Stomach (tissue), 4 donors: ENCODE results near the gene ZMIZ1.

ENCODE experiments used
- POLR2A ChIP-seq, 4 donors: fragments of 450-650 bp; IDR thresholded peaks; one replicate each; pipeline ENCODE4 v1.6.1; 2016; ENCODE audit warnings: antibody characterized with exemption in 4 of 4, control low read depth in 2 of 4, mild to moderate bottlenecking in 1 of 4, moderate library complexity in 1 of 4
- POLR2AphosphoS5 ChIP-seq, 3 donors: sonication (generic); formaldehyde crosslinking; IDR thresholded peaks; one replicate each; pipeline ENCODE4 v1.6.1; 2016; ENCODE audit warnings: antibody characterized with exemption in 3 of 3
- TF ChIP-seq, protein P1 (sequence below), 7 experiments: fragments of 450-650 bp in 4 of 7; fragments of 200-600 bp in 3 of 7; sonication (generic) in 3 of 7; IDR thresholded peaks; one replicate each; pipeline ENCODE4 v1.5.1; 2016 to 2019; ENCODE audit warnings: antibody characterized with exemption in 7 of 7, control low read depth in 2 of 7, mild to moderate bottlenecking in 1 of 7

DNA sequence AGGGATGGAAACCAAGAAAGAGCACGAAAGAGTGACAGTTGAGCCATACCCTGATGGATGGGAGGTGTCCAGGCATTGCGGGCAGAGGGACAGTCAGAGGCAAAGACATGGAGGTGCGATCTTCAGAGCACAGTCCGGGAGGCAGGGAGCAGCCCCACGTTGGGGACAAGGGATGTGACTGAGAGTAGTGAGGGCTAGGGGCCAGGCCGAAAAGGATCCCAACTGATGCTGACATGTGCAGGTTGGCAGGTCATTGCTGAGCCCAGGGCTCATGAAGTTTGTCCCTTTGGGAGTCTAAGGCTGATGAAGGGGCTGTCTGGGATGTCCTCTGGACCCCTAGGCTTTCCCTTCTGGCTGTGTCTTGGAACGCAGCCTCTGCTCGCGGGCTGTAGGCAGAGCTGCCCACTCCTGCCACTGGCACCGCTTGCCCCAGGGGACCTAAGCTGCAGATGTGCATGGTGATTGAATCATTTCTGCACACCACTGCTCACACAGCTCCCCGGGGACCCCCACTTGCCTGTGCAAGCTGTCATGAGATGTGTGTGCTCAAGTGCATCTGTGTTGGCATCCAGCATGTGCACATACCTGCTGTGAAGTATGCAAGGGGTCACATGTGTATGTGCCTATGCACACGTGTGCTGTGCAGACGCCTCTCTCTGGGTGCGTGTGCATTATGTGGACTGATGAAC, 125.1 kb downstream of the ZMIZ1 start:
- TF ChIP-seq POLR2A (IDR thresholded peaks at IDR 0.05) (no peak), POLR2AphosphoS5 (IDR thresholded peaks at IDR 0.05) (no peak)
- TF ChIP-seq, protein P1, sequence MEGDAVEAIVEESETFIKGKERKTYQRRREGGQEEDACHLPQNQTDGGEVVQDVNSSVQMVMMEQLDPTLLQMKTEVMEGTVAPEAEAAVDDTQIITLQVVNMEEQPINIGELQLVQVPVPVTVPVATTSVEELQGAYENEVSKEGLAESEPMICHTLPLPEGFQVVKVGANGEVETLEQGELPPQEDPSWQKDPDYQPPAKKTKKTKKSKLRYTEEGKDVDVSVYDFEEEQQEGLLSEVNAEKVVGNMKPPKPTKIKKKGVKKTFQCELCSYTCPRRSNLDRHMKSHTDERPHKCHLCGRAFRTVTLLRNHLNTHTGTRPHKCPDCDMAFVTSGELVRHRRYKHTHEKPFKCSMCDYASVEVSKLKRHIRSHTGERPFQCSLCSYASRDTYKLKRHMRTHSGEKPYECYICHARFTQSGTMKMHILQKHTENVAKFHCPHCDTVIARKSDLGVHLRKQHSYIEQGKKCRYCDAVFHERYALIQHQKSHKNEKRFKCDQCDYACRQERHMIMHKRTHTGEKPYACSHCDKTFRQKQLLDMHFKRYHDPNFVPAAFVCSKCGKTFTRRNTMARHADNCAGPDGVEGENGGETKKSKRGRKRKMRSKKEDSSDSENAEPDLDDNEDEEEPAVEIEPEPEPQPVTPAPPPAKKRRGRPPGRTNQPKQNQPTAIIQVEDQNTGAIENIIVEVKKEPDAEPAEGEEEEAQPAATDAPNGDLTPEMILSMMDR (IDR thresholded peaks at IDR 0.05): no peak
